HG02973 (cell line): ENCODE results near the gene DAZ3.
"Not testable (repeated sequence)": the region's sequence is repeated elsewhere in the genome, so short reads cannot be mapped to it uniquely, and the experiment has no call there.

Source experiments
- ATAC-seq: cut with Tn5 transposase; IDR thresholded peaks from one replicate; pipeline ENCODE4 v1.9.1; 2021; ENCODE audit warnings: moderate library complexity; ENCODE audit not compliant: unreplicated experiment

DAZ3 gene, protein sequence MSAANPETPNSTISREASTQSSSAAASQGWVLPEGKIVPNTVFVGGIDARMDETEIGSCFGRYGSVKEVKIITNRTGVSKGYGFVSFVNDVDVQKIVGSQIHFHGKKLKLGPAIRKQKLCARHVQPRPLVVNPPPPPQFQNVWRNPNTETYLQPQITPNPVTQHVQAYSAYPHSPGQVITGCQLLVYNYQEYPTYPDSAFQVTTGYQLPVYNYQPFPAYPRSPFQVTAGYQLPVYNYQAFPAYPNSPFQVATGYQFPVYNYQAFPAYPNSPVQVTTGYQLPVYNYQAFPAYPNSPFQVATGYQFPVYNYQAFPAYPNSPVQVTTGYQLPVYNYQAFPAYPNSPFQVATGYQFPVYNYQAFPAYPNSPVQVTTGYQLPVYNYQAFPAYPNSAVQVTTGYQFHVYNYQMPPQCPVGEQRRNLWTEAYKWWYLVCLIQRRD

GRCh38 chrY:24813293-24813692 lies at the start of gene DAZ3:
Gene DAZ3 (minus strand): TSS chrY:24813393. CDS start chrY:24813185, 208 bp downstream.
- ATAC-seq = not testable (repeated sequence)

DNA sequence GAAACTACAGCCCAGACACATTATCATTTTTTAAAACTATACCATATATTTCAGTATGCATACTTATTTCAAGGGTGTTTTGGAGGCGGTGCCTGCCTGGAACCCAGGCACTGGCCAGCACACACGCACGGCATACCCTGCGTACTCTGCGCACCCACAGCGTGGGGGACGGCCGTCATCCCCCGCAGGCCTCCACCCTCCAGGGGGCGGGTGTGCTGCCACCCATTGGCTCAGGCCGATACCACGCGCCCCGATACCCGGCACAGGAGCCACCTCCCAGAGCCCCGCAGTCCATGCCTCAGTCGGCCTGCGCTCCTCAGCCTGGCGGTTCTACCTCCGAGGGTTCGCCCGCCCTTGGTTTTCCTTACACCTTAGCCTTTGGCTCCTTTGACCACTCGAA lies 20.4 kb upstream of the DAZ3 start, which contains the start of gene DAZ4:
Gene DAZ4 (plus strand): TSS at position 301 of the 400 bp plus-strand sequence. CDS start 208 bp downstream, outside the sequence.
- not testable (repeated sequence) for ATAC-seq

DNA sequence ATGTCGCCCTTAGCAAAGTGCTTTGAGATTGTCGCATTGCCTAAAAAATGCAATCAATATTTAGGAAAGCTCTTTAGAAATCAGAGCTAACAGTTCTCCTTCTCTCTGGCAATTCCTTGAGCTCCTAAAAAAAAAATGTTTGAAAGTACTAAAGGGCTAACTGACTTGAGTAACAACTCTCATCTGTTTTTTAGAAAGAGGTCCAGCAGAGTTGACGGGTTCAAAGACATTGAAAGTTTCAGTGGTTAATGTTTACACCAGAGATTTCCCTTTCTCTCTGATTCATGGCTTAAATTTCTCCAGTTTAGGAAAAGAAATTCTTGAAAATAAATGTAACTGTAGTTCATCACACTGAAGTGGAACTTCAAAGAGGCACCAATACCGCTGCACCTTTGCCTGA lies 11.9 kb upstream of the DAZ3 start:
- not testable (repeated sequence) for ATAC-seq

- not testable (repeated sequence) for ATAC-seq
Measured at GRCh38 chrY:24824184-24824879, 11.1 kb upstream of the DAZ3 start.

DNA sequence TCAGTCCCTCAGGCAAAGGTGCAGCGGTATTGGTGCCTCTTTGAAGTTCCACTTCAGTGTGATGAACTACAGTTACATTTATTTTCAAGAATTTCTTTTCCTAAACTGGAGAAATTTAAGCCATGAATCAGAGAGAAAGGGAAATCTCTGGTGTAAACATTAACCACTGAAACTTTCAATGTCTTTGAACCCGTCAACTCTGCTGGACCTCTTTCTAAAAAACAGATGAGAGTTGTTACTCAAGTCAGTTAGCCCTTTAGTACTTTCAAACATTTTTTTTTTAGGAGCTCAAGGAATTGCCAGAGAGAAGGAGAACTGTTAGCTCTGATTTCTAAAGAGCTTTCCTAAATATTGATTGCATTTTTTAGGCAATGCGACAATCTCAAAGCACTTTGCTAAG lies 8.6 kb upstream of the DAZ3 start:
- ATAC-seq = not testable (repeated sequence)
